Myocyte (in vitro differentiated cells): Measurements from ENCODE around the gene TARDBP. TPM values are rescaled to one million over a fixed set of nuclear protein-coding genes. Genes with fewer than 3 reads are reported as not detected.
"Not testable (repeated sequence)": the region's sequence is repeated elsewhere in the genome, so short reads cannot be mapped to it uniquely, and the experiment has no call there.

Experiments used
- DNase-seq: peaks from one replicate; pipeline ENCODE4 v3.0.0-alpha.2; 2012; ENCODE audit warnings: low read depth
- total RNA-seq: library from RNA; depleted of rRNA; stranded (reverse); fragments of >200 nt; gene quantifications from 2 replicates; pipeline ENCODE4 v1.2.3, GENCODE V29; 2014

The TARDBP gene
- total RNA-seq, 1 donor from 2014 or later: 60.0 TPM

DNA sequence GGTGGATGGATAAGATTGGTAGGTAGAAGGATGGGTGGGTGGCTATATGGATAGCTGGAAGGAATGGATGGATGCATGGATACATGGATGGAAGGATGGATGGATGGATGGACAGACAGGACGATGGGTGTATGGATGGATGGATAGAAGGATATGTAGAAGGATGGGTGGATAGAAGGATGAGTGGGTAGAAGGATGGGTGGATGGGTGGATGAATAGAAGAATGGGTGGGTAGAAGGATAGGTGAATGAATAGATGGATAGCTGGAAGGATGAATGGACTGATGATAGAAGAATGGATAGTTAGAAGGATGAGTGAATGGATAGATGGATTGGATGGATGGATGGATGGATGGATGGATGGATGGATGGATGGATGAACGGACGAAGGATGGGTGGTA lies 29.6 kb downstream of the TARDBP start:
- no peak for DNase-seq

DNA sequence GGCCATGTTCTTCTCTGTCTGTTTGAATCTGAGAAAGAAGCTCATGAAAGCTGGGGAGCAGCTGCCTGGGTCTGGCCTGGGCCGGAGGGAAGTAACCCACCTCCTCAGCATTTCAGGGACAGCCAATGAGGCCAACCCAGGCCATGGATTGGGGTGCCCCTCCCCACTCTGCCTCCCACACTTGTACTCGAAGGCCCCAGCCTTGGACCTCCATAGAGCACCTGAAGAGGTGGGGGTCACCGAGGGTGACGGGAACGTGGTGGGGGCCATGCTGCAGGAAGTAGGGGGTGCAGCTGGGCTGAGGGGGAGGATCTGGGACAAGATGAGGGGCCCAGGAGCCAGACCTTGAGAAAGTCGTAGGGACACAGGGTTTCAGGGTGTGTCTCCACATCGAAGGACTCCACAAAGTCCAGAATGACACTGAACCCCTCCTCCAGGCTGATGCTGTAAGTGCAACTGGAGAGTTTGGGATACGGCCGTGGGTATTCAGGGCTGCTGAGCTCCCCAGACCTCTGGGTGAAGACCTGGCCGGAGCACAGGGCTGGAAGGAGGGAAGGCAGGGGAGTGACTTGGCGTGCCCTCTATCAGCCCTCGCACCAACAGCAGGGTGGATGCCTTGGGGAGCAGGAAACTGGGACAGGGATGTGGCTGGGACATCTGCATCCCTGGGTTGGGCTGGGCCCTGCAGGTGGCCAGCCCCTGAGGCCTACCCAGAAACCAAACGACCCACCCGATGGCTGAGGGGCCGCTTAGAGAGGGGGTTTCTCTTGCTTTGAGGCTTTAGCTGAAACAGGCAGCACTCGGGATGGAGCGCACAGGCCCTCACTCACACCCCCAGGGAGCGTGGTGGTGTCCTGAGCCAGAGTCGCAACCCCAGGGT lies 30.8 kb downstream of the TARDBP start:
- no peak for DNase-seq

DNA sequence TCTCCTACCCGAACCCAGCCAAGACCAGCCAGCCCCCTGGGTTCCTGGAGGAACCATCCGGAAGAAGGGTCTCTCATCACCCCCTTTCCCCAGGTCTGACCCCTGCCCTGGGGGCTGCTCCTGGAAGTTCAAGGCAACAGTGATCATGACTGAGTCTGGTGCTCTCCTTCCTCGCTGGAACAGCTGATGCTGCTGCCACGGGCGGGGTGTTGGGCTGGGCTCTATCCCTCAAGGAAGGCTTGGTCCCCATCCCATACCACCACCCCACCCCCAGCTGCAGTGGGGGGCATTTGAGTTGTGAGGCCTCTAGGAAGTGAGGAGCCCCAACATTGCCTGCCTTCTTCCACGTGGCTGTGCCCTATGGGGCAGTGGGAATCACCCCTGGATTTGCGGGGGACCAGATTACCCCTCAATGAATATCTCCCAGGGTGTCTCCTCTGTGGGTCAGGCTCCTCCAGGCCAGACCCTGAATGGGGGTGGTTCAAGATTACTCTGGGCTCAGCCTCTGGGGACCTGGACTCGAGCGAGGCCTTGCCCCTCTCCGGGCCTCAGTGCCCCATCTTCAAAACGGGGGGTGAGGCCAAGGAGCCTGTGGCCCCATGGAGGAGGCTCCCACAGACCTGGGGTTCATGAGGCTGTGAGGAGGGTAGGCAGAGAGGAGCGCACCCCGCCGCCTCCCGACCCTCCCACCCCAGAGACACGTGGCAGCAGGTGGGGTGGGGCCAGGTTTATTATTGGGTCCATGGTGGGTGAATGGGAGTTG lies 31.8 kb downstream of the TARDBP start:
- no peak for DNase-seq

- no peak for DNase-seq
Measured at GRCh38 chr1:11044849-11045427, 32.5 kb downstream of the TARDBP start.

DNA sequence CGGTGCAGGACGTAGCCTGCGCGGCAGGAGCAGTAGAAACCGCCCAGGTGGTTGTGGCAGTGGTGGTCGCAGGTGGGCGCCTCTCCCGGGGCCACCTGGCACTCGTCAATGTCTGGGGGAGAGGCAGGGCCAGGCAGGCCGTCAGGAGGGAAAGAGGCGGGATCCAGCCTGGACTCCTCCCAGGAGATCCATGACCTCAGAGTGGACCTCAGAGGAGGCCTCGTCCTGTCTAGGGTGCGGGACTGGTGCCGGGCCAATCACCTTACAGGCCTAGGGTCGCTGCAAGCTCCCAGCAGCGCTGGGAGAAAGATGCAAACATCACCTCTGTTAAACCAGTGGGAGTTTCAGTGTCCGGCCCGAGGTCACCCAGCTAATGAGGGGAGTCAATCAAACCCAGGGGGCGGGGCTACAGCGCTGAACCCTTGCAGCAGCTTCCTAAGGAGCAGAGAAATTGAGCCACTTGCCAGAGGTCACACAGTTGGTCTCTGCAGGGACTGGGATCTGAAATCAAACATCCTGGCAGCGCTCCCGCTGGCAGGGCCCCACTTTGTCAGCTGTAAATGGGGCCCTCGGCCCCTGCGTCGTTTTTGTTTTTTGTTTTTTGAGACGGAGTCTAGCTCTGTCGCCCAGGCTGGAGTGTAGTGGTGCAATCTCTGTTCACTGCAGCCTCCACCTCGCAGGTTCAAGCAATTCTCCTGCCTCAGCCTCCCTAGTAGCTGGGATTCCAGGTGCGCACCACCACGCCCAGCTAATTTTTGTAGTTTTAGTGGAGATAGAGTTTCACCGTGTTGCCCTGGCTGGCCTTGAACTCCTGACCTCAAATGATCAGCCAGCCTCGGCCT lies 33.2 kb downstream of the TARDBP start:
- no peak for DNase-seq

- no peak for DNase-seq
Measured at GRCh38 chr1:11046270-11046566, 33.8 kb downstream of the TARDBP start.

DNA sequence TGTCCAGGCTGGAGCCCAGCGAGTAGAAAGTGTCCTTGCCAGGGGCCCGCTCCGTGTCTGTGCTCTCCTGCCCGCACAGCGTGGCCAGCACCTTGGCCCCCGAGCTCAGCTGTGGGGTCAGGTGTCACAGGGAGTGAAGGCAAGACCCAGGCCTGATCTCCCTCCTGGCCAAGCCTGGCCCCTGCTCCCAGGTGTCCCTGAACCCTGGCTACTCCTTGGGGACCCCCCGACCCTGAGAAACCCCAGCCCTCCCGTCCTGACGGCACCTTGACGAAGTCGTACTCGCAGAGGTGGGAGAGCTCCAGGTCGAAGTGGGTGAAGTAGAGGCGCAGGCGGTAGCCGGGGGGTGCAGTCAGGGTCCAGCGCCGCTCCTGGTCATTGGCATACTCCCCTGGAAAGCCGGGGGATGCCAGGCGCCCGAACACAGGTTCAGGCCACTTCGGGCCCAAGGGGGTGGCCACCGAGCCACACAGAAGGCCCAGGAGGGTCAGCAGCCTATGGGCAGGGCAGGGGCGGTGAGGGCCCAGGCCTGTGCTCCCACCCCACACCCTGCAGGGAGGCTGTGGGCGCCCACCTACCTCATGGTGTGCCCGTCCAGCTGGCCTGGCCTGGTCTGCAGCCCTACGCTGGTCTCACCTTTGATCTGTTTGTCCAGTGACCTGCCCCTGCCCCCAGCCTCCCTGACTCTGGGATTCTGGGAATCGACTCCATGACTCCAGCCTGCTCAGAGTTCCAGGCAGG lies 34.3 kb downstream of the TARDBP start, which contains the start of gene MASP2:
MASP2 (minus strand) TSS at position 615 of the 741 bp plus-strand sequence; CDS start at position 583, 32 bp downstream.
- no peak for DNase-seq

DNA sequence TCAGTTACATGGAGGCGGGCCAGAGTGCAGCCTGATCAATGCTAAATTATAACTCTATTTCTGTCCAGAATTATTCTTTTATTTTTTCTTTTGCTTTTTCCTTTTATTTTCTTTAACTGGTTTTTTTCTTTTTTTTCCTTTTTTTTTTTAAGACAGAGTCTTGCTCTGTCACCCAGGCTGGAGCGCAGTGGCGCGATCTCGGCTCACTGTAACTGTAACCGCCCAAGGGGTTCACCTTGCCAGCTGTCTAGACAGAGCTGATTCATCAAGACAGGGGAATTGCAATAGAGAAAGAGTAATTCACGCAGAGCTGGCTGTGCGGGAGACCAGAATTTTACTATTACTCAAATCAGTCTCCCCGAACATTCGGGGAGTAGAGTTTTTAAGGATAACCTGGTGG lies 38.7 kb downstream of the TARDBP start:
- DNase-seq: not testable (repeated sequence)

- no peak for DNase-seq
Measured at GRCh38 chr1:11051781-11052511, 39.5 kb downstream of the TARDBP start.

- no peak for DNase-seq
Measured at GRCh38 chr1:11052839-11053757, 40.6 kb downstream of the TARDBP start.

DNA sequence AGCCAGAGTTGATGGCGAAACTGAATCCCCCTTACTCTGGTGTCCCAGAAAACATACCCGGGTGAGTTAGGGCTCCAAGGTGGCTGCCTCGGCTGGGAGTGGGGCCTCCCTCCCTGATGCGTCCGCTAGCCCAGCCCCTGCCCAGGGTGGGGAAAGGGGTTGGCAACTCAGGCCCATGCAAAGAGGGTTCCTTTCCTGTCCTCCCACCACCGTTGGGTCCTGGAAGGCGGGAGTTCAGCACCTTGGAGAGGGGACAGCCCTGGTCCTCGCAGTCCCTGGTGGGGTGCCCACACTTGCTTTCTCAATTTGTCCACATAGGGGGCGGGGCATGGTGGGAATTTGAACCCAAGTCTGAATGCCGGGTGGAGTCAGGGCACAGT lies 41.3 kb downstream of the TARDBP start:
- peak; percentile 46 for DNase-seq

GRCh38 chr1:11054181-11054580 lies 41.7 kb downstream of the TARDBP start:
- DNase-seq: no peak

- no peak for DNase-seq
Measured at GRCh38 chr1:11054666-11055065, 42.2 kb downstream of the TARDBP start.

- DNase-seq: no peak
Measured at GRCh38 chr1:11055676-11056075, 43.2 kb downstream of the TARDBP start.

DNA sequence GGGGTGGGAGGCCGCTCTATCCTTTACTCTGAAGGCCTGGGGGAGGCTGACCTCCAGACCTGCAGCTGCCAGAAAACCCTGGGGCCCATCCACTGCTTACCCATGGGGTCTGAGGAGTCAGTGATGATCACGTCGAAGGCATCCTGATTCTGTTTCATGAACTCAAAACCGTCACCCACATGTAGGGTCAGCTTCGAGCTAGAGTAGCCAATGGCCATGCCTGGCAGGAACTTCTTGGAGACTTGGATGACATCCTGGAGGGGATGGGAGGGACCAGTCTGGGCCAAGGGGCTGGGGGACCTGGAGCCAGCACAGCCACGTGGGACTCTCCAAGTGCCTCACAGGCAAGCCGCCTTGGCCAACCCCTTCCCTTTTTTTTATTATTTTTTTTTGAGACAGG lies 44.0 kb downstream of the TARDBP start:
- no peak for DNase-seq

- no peak for DNase-seq
Measured at GRCh38 chr1:11057477-11057876, 45.0 kb downstream of the TARDBP start.

DNA sequence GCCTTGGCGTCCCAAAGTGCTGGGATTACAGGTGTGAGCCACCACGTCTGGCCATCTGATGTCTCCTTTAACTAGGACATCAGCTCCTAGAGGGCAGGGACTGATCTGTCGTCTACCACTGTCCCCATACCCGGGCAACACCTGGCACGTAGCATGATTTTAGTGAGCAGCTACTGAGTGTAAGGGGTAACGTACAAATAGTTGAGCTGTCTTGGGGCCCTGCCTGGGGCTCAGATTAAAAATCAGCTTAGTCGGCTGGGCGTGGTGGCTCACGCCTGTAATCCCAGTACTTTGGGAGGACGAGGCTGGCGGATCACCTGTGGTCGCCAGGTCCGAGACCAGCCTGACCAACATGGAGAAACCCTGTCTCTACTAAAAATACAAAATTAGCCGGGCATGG lies 45.6 kb downstream of the TARDBP start:
- no peak for DNase-seq

DNA sequence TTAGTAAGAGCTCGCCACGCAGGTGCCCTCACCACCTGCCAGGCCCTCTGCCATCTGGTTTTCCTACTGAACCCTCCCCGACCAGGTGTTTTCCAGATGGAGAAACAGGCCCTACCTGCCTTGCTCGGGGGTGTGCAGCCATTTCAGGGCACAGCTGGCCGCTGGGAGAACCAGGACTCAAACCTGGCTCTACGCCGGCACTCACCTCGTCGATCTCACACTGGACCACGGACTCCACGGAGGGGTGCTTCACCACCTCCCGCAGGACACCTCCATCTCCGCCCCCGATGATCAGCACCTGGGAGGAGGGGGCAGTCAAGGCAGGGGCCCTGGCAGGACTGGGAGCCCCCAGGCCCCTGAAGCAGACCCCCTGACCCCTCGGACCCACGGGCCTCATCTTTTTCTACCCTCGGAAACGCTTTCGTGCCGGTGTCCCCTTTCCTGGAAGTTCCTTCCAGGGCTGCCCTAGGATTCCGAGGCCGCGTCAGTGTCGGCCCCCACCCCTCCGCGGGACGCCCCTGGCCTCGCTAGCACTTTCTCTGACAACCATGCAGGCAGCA lies 46.2 kb downstream of the TARDBP start:
- DNase-seq: no peak
